GM12875 (cell line): ENCODE data around the gene RAB20.

Source experiments
- H3K4me3 ChIP-seq: one replicate; pipeline ENCODE4 v1.5.1; 2011; ENCODE audit warnings: low read depth, low read length, control low read depth
- TF ChIP-seq, protein P1 (sequence below): IDR thresholded peaks from 2 replicates; pipeline ENCODE4 v1.5.1; 2011; ENCODE audit warnings: low read depth, mild to moderate bottlenecking, control low read depth, inconsistent platforms, low read length, moderate library complexity, borderline replicate concordance; ENCODE audit not compliant: insufficient read depth

Gene RAB20

DNA sequence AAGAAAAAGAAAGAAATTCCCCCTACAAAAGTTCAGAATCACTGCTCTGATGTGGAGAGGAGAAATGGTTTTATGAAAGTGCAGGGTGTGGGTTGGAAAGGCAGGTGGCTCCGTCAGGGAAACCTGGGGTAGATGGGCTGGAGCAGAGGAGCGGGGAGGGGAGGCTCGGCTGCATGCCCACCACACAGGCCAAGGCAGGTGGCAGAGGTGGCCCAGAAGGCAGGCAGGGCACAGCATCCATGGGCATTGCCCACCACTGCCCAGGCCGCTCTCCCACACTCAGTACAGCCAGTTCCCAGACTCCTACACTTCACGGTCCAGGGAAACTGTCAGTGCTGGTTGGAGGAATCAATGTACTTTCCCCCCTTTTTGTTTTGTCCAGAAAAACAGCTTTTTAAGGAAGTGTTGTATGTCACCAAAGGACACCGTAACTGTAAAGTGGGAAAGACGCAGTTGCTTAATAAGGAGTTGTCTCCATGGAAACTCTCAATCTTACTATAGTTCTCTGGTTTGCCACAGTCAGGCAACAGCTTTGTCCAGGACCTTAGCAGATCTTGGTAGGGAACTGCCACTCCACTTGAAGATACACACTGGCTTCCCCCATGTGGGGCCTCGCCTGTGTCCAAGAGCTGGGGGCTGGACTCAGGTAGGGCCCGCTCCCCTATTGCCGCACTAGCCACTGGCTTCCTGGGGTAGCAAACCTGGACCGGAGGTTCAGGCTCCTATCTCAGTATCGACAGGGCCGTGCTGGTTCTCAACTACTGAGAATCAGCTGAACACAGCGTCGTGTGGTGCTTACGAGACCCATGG is 82.9 kb downstream of the RAB20 start:
- H3K4me3 ChIP-seq = no peak overlapping the region
- TF ChIP-seq, protein P1, sequence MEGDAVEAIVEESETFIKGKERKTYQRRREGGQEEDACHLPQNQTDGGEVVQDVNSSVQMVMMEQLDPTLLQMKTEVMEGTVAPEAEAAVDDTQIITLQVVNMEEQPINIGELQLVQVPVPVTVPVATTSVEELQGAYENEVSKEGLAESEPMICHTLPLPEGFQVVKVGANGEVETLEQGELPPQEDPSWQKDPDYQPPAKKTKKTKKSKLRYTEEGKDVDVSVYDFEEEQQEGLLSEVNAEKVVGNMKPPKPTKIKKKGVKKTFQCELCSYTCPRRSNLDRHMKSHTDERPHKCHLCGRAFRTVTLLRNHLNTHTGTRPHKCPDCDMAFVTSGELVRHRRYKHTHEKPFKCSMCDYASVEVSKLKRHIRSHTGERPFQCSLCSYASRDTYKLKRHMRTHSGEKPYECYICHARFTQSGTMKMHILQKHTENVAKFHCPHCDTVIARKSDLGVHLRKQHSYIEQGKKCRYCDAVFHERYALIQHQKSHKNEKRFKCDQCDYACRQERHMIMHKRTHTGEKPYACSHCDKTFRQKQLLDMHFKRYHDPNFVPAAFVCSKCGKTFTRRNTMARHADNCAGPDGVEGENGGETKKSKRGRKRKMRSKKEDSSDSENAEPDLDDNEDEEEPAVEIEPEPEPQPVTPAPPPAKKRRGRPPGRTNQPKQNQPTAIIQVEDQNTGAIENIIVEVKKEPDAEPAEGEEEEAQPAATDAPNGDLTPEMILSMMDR = no peak

DNA sequence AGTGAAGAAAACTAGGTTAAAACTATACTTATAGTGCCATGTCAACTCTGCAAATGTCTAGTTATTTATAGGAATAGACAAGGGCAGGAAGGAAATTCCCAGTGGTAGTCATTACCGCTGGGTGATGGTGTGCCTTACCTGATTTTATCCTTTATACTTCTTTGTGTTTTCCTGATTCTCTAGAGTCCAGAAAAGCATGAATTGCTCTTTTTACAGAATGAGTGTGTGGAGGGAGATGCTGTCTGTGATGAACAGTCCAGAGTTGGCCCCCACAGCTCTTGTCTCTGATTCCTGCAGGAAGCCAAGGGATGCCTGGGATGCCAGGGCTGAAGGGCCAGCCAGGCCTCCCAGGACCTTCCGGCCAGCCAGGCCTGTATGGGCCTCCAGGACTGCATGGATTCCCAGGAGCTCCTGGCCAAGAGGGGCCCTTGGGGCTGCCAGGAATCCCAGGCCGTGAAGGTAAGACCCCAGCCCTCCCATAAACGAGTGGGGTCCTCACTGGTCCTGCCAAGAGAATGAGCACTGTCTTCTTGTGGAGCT is 83.7 kb downstream of the RAB20 start:
- TF ChIP-seq, protein P1 = no peak
- H3K4me3 ChIP-seq = no peak overlapping the region

DNA sequence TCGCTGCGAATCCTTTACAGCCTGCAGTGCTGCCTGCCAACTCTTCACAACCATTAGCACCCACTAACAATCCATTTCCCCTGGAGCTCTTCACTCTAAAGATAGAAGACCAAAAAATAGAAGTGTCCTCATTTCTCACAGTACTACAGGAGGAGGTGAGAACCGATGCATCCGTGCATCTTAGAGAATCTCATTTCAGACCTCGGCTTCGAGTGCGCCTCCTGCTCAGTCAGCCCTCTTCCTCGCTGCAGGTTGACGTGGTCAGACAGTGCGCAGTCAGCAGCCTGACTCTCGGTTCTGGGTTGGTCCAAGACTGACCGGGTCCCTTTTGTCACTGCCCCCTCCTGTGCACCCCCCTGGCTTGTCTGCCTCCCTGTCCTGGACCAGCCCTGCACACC is 85.3 kb downstream of the RAB20 start:
- TF ChIP-seq, protein P1 = no peak
- no peak overlapping the region for H3K4me3 ChIP-seq

DNA sequence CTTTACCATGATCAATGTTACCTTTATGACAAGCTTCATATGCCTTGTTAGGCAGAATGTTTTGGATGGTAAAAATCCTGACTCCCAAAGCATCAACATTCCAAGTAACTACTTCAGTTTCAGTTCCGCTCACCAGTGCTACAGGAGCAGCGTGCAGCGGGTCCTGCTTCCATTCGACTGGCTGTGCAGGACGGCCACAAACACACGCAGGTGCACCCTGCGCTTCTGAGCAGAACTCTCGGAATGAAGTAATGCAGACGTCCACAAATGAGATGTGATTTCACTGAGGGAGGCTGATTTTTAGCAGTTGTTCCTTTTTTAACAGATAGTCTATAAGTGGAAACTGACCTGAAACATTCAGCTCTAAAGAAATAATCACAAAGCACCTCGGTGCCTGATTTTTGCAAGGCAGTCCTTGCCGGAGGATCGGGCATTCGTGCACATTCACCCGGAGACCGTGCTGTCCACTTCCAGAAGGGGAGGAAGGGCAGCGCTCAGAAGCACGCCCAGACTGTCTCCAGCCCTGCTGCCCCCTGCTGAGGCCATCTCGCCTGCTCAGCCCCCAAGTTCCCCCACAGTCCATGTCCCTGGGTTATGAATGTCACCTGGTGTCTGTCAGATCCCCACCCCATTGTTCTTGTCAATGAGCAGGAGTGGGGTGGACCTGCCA is 85.8 kb downstream of the RAB20 start:
- TF ChIP-seq, protein P1 = no peak
- no peak overlapping the region for H3K4me3 ChIP-seq

DNA sequence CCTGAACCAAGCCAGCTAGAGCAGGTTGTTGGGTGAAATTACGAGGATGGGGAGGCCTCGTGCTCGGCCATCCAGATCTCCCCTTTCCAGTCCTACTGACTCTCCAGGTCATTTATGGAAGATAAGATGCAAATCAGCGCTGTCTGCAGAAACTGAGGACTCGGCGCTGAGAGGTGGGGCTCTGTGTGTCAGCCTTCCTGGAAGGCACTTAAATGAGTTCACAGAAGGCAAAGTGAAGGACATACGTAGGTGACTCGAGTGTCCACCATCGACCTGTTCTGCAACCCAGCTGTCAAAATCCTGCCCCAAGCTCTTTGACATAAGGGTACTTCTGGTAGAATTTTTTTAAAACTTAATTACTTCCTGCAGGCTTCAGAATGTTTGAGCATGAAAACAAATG is 86.4 kb downstream of the RAB20 start:
- TF ChIP-seq, protein P1 = no peak
- H3K4me3 ChIP-seq = no peak overlapping the region

DNA sequence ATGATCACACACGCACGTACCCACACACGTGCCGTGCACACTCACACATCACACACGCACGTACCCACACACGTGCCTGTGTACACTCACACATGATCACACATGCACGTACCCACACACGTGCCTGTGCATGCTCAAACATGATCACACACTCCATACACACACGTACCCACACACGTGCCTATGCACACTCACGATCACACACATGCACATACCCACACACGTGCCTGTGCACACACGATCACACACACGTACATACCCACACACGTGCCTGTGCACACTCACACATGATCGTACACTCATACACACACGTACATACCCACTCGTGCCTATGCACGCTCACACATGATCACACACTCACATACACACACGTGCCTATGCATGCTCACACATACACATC is 86.8 kb downstream of the RAB20 start:
- TF ChIP-seq, protein P1 = no peak
- H3K4me3 ChIP-seq = no peak overlapping the region
